Ascending aorta (tissue), 2 donors: ENCODE data around the gene CAPS. TPM values are rescaled to one million over a fixed set of nuclear protein-coding genes. Genes with fewer than 3 reads are reported as not detected.

ENCODE experiments used
- DNase-seq, 2 donors: peaks; one replicate each; pipeline ENCODE4 v3.0.0-alpha.2; 2019; ENCODE audit warnings: low spot score in 2 of 2
- H3K27ac ChIP-seq, 2 donors: fragments of 200-600 bp; sonication (generic); one replicate each; pipeline ENCODE4 v1.5.1; 2016 to 2017; ENCODE audit warnings: mild to moderate bottlenecking in 1 of 2
- H3K27me3 ChIP-seq: fragments of 200-600 bp; sonication (generic); one replicate; pipeline ENCODE4 v1.5.1; 2017
- H3K36me3 ChIP-seq, 2 donors: fragments of 200-600 bp; sonication (generic); one replicate each; pipeline ENCODE4 v1.5.1; 2016
- H3K4me1 ChIP-seq, 2 donors: fragments of 200-600 bp; sonication (generic); one replicate each; pipeline ENCODE4 v1.5.1; 2016 to 2017; ENCODE audit warnings: mild to moderate bottlenecking in 1 of 2
- H3K4me3 ChIP-seq, 2 donors: fragments of 200-600 bp; sonication (generic); one replicate each; pipeline ENCODE4 v1.5.1; 2016 to 2017; ENCODE audit warnings: mild to moderate bottlenecking in 1 of 2
- H3K9me3 ChIP-seq, 2 donors: fragments of 200-600 bp; sonication (generic); one replicate each; pipeline ENCODE4 v1.5.1; 2016
- intact Hi-C: fragments of 100-400 bp; cut with DNase I; formaldehyde crosslinking; loops from one replicate; pipeline ENCODE4 v1.15.1; 2023
- total RNA-seq: library from RNA; depleted of rRNA; stranded (reverse); fragments of >200 nt; gene quantifications from one replicate; pipeline ENCODE4 v1.1.0, GENCODE V29; 2016
- TF ChIP-seq, protein P1 (sequence below), 3 experiments: fragments of 200-600 bp in 2 of 3; fragments of 450-650 bp in 1 of 3; sonication (generic) in 2 of 3; IDR thresholded peaks; one replicate each; pipeline ENCODE4 v1.5.1; 2016 to 2019; ENCODE audit warnings: antibody characterized with exemption in 3 of 3, mild to moderate bottlenecking in 1 of 3, moderate library complexity in 1 of 3

The CAPS gene
- total RNA-seq, 1 donor from 2014 or later: 8.1 TPM

- Histone ChIP-seq H3K4me1 (peaks cover 8 to 27% of the 10 kb centered on the region in 2 donors), H3K4me3 (peak overlapping the region; percentile 12 to 14), H3K9me3 (no peaks in the 10 kb centered on the region), H3K27ac (peak overlapping the region; percentile 61 to 62), H3K27me3 (no peaks in the 10 kb centered on the region), H3K36me3 (peaks cover 19% of the 10 kb centered on the region in 2 donors)
- DNase-seq: no peak
- intact Hi-C loops: no loop called here
- TF ChIP-seq, protein P1, sequence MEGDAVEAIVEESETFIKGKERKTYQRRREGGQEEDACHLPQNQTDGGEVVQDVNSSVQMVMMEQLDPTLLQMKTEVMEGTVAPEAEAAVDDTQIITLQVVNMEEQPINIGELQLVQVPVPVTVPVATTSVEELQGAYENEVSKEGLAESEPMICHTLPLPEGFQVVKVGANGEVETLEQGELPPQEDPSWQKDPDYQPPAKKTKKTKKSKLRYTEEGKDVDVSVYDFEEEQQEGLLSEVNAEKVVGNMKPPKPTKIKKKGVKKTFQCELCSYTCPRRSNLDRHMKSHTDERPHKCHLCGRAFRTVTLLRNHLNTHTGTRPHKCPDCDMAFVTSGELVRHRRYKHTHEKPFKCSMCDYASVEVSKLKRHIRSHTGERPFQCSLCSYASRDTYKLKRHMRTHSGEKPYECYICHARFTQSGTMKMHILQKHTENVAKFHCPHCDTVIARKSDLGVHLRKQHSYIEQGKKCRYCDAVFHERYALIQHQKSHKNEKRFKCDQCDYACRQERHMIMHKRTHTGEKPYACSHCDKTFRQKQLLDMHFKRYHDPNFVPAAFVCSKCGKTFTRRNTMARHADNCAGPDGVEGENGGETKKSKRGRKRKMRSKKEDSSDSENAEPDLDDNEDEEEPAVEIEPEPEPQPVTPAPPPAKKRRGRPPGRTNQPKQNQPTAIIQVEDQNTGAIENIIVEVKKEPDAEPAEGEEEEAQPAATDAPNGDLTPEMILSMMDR (IDR thresholded peaks at IDR 0.05): no peak
These were observed 19.2 kb upstream of the CAPS start for GRCh38 chr19:5894704-5895349.

DNA sequence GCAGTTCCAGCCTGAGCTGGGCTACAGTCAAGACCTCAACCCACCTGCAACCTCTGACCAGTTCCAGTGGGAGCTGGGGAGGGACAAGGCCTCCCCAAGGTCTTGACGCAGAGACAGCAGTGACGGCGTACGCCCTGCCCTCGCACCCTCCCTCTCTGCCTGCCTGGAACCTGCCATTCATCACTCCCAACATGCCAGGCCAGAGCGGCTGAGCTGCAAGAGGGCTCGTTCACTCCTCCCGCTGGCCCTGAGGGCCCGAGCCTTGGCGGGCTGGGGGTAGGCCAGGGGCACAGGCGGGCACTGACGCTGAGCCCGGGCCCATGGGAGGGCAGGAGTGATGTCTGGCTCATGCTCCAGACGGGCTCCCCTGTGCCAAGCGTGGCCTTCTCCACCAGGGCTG is 18.6 kb upstream of the CAPS start:
- intact Hi-C loops: no loop called here
- no peaks in the 10 kb centered on the region for H3K9me3 ChIP-seq

DNA sequence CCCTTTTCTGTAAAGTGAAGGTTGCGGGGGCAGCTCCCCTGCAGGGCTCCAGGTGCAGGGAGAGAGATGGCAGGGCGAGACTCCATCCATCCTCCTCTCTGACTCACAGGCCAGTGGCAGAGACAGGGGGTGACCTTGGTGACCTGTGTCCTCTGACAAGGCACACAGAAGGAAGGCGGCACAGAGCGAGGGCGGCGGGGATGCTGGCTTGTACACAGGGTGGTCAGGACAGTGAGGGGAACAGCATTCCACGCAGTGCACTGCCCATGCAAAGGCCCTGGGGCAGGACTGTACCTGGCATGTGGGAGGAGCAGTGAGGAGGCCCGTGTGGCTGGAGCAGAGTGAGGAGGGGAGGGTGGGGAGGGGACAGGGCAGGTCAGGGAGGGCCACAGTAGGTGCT is 18.2 kb upstream of the CAPS start:
- intact Hi-C loops: no loop called here
- Histone ChIP-seq H3K9me3 (no peaks in the 10 kb centered on the region), H3K4me3 (no peak overlapping the region), H3K4me1 (peaks cover 8 to 27% of the 10 kb centered on the region in 2 donors), H3K27me3 (no peaks in the 10 kb centered on the region), H3K36me3 (peaks cover 19 to 20% of the 10 kb centered on the region in 2 donors), H3K27ac (no peak overlapping the region)
- TF ChIP-seq, protein P1 (IDR thresholded peaks at IDR 0.05): no peak
- no peak for DNase-seq

More for the DNA sequence above, 18.6 kb upstream of the CAPS start:
- H3K4me3 ChIP-seq: no peak overlapping the region
- H3K36me3 ChIP-seq: peaks cover 19% of the 10 kb centered on the region in 2 donors
- no peaks in the 10 kb centered on the region for H3K27me3 ChIP-seq
- peaks cover 8 to 27% of the 10 kb centered on the region in 2 donors for H3K4me1 ChIP-seq
- H3K27ac ChIP-seq: peak overlapping the region; percentile 17 to 62
- TF ChIP-seq, protein P1 (IDR thresholded peaks at IDR 0.05): no peak
- DNase-seq: no peak

GRCh38 chr19:5896365-5897076 is 17.5 kb upstream of the CAPS start:
- H3K4me1 ChIP-seq: peaks cover 8 to 27% of the 10 kb centered on the region in 2 donors
- H3K36me3 ChIP-seq: peaks cover 19 to 23% of the 10 kb centered on the region in 2 donors
- H3K9me3 ChIP-seq: no peaks in the 10 kb centered on the region
- H3K27me3 ChIP-seq: no peaks in the 10 kb centered on the region
- DNase-seq: no peak
- H3K4me3 ChIP-seq: no peak overlapping the region
- intact Hi-C loops: no loop called here
- TF ChIP-seq, protein P1 (IDR thresholded peaks at IDR 0.05): no peak
- no peak overlapping the region for H3K27ac ChIP-seq

DNA sequence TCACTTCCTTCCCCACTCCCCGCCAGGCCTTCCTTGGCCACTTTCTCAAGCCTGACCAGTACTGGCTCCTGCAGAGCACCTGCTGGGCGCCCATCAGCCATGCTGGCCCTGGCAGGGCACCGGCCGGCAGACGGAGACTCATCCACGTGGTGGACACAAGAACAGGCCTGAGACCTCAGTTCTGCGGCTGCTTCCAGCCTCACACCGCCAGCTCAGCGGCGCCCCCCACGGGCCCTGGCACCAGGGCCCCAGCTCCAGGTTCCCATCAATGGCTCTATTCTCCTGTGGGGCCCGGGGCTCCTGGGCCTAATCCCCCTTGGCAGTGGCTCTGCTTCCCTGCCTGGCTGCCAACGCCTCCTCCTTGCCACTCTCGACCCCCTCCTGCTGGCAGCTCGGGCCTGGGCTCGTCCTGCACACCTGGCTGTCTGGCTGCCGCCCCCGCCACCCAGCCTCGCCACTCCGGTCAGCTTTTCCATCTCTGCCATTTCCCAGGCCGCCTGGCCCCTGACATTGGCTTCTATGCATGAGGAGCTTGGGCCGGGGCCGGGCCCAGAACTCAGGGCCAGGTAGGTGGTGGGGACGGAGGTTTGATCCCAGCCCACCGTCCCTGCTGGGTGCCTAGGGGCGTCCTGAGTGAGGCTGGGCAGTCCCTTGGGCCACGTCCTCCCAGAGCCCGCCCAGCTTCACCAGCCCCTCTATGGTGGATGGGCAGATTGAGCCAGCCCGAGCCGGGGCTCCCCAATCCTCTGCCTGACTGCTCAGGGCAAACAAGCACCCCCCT is 16.7 kb upstream of the CAPS start:
- intact Hi-C loops: no loop called here
- no peak overlapping the region for H3K27ac ChIP-seq
- no peaks in the 10 kb centered on the region for H3K27me3 ChIP-seq
- no peak overlapping the region for H3K4me3 ChIP-seq
- no peaks in the 10 kb centered on the region for H3K9me3 ChIP-seq
- peaks cover 8 to 23% of the 10 kb centered on the region in 2 donors for H3K4me1 ChIP-seq
- TF ChIP-seq, protein P1 (IDR thresholded peaks at IDR 0.05): no peak
- no peak for DNase-seq
- peaks cover 19 to 23% of the 10 kb centered on the region in 2 donors for H3K36me3 ChIP-seq
